Type B pancreatic cell (in vitro differentiated cells): Measurements from ENCODE around the gene ZNF778. TPM values are rescaled to one million over a fixed set of nuclear protein-coding genes. Genes with fewer than 3 reads are reported as not detected.

ENCODE experiments used
- DNase-seq: peaks from one replicate; pipeline ENCODE4 v3.0.0; 2021; ENCODE audit warnings: mixed read lengths; ENCODE audit not compliant: unreplicated experiment; ENCODE audit errors: extremely low spot score
- H3K27ac Mint-ChIP-seq: 2 replicates; pipeline ENCODE4 v1.8.0; 2021; ENCODE audit warnings: mild to moderate bottlenecking, mixed read lengths
- H3K27me3 Mint-ChIP-seq: 2 replicates; pipeline ENCODE4 v1.8.0; 2021; ENCODE audit warnings: mixed read lengths
- H3K36me3 Mint-ChIP-seq: 2 replicates; pipeline ENCODE4 v1.8.0; 2021; ENCODE audit warnings: mixed read lengths
- H3K4me1 Mint-ChIP-seq: one replicate; pipeline ENCODE4 v1.8.0; 2021; ENCODE audit warnings: mixed read lengths; ENCODE audit not compliant: unreplicated experiment
- H3K4me3 Mint-ChIP-seq: 2 replicates; pipeline ENCODE4 v1.8.0; 2021; ENCODE audit warnings: mild to moderate bottlenecking, mixed read lengths
- H3K9me3 Mint-ChIP-seq: 2 replicates; pipeline ENCODE4 v1.8.0; 2021; ENCODE audit warnings: mixed read lengths
- total RNA-seq: library from RNA; stranded (reverse); gene quantifications from 2 replicates; pipeline ENCODE4 v1.2.1, GENCODE V29; 2021; ENCODE audit warnings: low replicate concordance
- TF ChIP-seq, protein P1 (sequence below): fragments of 200-600 bp; sonication (generic); conservative IDR thresholded peaks from 2 replicates; pipeline ENCODE4 v1.5.0; 2021; ENCODE audit warnings: antibody characterized with exemption, mild to moderate bottlenecking

Gene ZNF778
- total RNA-seq, 1 donor from 2014 or later, result 14.4 TPM

DNA sequence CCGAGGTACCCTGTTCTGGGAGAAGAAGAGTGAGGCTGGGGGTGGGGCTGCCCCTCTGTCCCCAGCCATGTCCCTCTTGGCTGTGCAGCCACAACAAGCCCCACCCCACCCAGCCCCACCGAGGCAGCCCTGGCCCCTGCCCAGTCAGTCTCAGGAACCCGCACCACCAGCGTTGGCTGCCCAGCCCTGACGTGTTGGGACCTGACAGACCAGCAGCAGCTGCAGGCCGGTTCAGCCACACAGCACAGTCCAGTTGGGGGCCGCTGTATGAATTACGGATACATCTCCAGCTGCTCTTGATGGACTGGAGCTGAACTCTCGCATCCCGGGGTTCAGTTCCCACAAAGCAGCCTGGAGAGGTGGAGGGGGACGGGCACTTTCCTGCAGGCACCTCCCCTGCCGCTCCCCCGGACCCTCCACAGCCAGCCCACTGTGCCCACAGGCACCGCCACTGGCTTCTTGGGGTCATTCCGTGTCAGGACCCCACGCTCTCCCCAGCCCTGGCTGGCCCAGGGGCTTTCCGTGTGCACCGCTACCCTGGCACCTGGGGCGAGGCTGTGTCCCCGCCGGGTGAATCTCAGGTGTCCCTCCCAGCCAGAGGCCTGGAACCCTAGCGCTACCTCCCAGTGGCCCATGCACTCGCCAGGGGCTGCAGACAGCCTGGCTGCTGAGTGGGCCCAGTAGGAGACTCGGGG, 38.9 kb upstream of the ZNF778 start:
- Mint-ChIP-seq H3K36me3 (no peaks in the 10 kb centered on the region), H3K27me3 (peaks cover 3% of the 10 kb centered on the region), H3K9me3 (no peaks in the 10 kb centered on the region), H3K27ac (no peak overlapping the region), H3K4me1 (no peaks in the 10 kb centered on the region), H3K4me3 (no peak overlapping the region)
- DNase-seq, result no peak
- TF ChIP-seq, protein P1, sequence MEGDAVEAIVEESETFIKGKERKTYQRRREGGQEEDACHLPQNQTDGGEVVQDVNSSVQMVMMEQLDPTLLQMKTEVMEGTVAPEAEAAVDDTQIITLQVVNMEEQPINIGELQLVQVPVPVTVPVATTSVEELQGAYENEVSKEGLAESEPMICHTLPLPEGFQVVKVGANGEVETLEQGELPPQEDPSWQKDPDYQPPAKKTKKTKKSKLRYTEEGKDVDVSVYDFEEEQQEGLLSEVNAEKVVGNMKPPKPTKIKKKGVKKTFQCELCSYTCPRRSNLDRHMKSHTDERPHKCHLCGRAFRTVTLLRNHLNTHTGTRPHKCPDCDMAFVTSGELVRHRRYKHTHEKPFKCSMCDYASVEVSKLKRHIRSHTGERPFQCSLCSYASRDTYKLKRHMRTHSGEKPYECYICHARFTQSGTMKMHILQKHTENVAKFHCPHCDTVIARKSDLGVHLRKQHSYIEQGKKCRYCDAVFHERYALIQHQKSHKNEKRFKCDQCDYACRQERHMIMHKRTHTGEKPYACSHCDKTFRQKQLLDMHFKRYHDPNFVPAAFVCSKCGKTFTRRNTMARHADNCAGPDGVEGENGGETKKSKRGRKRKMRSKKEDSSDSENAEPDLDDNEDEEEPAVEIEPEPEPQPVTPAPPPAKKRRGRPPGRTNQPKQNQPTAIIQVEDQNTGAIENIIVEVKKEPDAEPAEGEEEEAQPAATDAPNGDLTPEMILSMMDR, result no peak

DNA sequence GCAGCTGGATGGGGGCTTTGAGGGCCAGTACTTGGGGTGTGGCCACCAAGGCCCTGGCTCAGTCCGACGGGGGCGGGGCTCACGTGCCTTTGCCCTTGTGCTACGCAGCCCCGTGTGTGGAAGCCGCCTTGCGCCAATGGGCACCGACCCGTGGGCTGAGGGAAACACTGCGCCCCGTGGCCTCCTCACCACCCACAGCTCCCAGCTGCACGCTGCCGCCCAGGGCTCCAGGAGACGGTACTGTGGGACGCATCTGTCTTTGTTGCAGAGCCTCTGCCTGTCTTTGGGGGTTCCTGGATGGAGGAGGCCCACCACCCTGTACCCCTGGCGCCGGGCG, 38.4 kb upstream of the ZNF778 start:
- Mint-ChIP-seq H3K9me3 (no peaks in the 10 kb centered on the region), H3K27me3 (peaks cover 3% of the 10 kb centered on the region), H3K27ac (no peak overlapping the region), H3K4me3 (no peak overlapping the region), H3K4me1 (no peaks in the 10 kb centered on the region), H3K36me3 (no peaks in the 10 kb centered on the region)
- TF ChIP-seq, protein P1, result no peak
- no peak for DNase-seq

- Mint-ChIP-seq H3K27me3 (peaks cover 6% of the 10 kb centered on the region), H3K36me3 (no peaks in the 10 kb centered on the region), H3K4me3 (no peak overlapping the region), H3K9me3 (no peaks in the 10 kb centered on the region), H3K27ac (no peak overlapping the region), H3K4me1 (no peaks in the 10 kb centered on the region)
- TF ChIP-seq, protein P1, result no peak
- no peak for DNase-seq
Measured at GRCh38 chr16:89179656-89180315, 37.7 kb upstream of the ZNF778 start.

- Mint-ChIP-seq H3K36me3 (no peaks in the 10 kb centered on the region), H3K27ac (no peak overlapping the region), H3K4me3 (no peak overlapping the region), H3K4me1 (no peaks in the 10 kb centered on the region), H3K9me3 (no peaks in the 10 kb centered on the region), H3K27me3 (peaks cover 9% of the 10 kb centered on the region)
- TF ChIP-seq, protein P1, result no peak
- DNase-seq, result no peak
Measured at GRCh38 chr16:89183463-89183862, 34.0 kb upstream of the ZNF778 start.

DNA sequence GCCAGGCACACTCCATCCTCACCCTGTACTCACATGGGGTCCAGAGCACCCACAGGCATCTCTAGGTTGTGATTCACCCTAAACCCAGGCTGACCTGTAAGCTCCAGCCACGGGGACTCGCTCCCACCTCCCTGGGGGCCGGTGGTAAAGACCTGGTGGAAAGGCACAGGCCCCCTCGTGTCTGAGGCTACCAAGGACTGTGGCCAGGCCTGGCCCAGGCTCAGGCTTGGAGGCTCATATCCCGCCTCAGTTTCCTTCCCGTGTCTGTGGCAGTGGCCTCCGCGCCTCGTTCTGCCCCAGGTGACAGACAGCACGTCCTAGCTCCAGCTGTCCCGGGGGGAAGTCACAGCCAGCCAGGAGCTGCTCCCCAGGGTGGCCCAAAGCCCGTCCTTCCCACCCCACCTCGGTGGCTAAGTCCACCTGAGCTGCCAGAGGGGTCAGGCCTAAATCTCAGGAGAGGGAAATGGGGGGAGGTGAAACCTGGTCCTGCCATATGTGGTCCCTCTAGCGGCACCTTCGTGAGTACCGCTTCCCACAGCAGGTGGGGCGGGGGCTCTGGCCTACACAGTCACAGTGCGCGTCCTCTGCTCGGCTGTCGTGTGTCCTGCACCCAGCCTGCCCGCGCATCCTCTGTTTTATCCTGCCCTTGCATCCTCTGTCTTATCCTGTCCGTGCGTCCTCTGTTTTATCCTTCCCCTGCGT, 33.4 kb upstream of the ZNF778 start:
- Mint-ChIP-seq H3K27me3 (peaks cover 9% of the 10 kb centered on the region), H3K27ac (no peak overlapping the region), H3K4me1 (no peaks in the 10 kb centered on the region), H3K36me3 (no peaks in the 10 kb centered on the region), H3K4me3 (no peak overlapping the region), H3K9me3 (no peaks in the 10 kb centered on the region)
- TF ChIP-seq, protein P1, result no peak
- no peak for DNase-seq
